Natural killer cell (primary cell): ENCODE data around the gene ARL15. TPM values are rescaled to one million over a fixed set of nuclear protein-coding genes. Genes with fewer than 3 reads are reported as not detected.

ENCODE experiments used
- ATAC-seq, 3 donors: fragments of 150-1000 bp in 2 of 3; fragments of 200-7000 bp in 1 of 3; cut with Tn5 transposase; 1 replicate in 1 of 3; 2 replicates in 2 of 3; pipeline ENCODE4 v1.10.0; 2021; ENCODE audit warnings: mild to moderate bottlenecking in 2 of 3, moderate library complexity in 2 of 3
- DNase-seq, 2 donors: peaks; one replicate each; pipeline versions ENCODE4 v3.0.0 to v3.0.0-alpha.2; 2013 to 2021; ENCODE audit warnings: mixed read lengths in 1 of 2
- H3K27ac ChIP-seq: one replicate; pipeline ENCODE4 v1.5.1; 2013; ENCODE audit warnings: mild to moderate bottlenecking, low read length
- H3K27me3 ChIP-seq: one replicate; pipeline ENCODE4 v1.6.1; 2013; ENCODE audit warnings: low read length; ENCODE audit not compliant: control insufficient read depth, insufficient read depth
- H3K36me3 ChIP-seq: one replicate; pipeline ENCODE4 v1.6.1; 2013; ENCODE audit warnings: low read length; ENCODE audit not compliant: control insufficient read depth, insufficient read depth
- H3K4me1 ChIP-seq: one replicate; pipeline ENCODE4 v1.6.1; 2013; ENCODE audit warnings: low read length; ENCODE audit not compliant: control insufficient read depth, insufficient read depth
- H3K4me3 ChIP-seq: one replicate; pipeline ENCODE4 v1.5.1; 2013; ENCODE audit warnings: low read length
- H3K9me3 ChIP-seq: one replicate; pipeline ENCODE4 v1.6.1; 2013; ENCODE audit warnings: low read length; ENCODE audit not compliant: control insufficient read depth, insufficient read depth
- H3K27ac Mint-ChIP-seq, 2 donors: one replicate each; pipeline ENCODE4 v1.8.0; 2022; ENCODE audit warnings: mild to moderate bottlenecking in 2 of 2, mixed read lengths in 2 of 2, moderate library complexity in 1 of 2
- H3K27me3 Mint-ChIP-seq, 2 donors: one replicate each; pipeline ENCODE4 v1.8.0; 2022; ENCODE audit warnings: low read depth in 2 of 2, mixed read lengths in 2 of 2
- H3K36me3 Mint-ChIP-seq: one replicate; pipeline ENCODE4 v1.8.0; 2022; ENCODE audit warnings: mixed read lengths
- H3K4me1 Mint-ChIP-seq, 2 donors: one replicate each; pipeline ENCODE4 v1.8.0; 2022; ENCODE audit warnings: mixed read lengths in 2 of 2
- H3K4me3 Mint-ChIP-seq: one replicate; pipeline ENCODE4 v1.8.0; 2022; ENCODE audit warnings: mild to moderate bottlenecking, moderate library complexity, mixed read lengths
- H3K9me3 Mint-ChIP-seq, 2 donors: one replicate each; pipeline ENCODE4 v1.8.0; 2022; ENCODE audit warnings: mixed read lengths in 2 of 2
- CTCF ChIP-seq: fragments of 200-600 bp; IDR thresholded peaks from one replicate; pipeline ENCODE4 v1.8.0; 2022; ENCODE audit warnings: antibody characterized with exemption
- WGBS: methylation state at CpG from one replicate; pipeline ENCODE4 v1.1.7; 2013; ENCODE audit warnings: missing lambda C conversion rate; ENCODE audit not compliant: insufficient coverage; 5-methylcytosine and 5-hydroxymethylcytosine counted together
- intact Hi-C: fragments of 100-400 bp; cut with micrococcal nuclease; formaldehyde crosslinking; loops from one replicate; pipeline ENCODE4 v1.14.2; 2022
- total RNA-seq, 4 donors: library from RNA; stranded (reverse); fragments of 120-200 nt in 1 of 4; gene quantifications; one replicate each; pipeline versions ENCODE4 v1.2.3 to v1.2.4, GENCODE V29; 2013 to 2022

The ARL15 gene
- total RNA-seq, 3 donors from 2014 or later (not counting 1 experiment from before 2014, with no cell fraction given) = 28.9 to 35.1 (median 33.1) TPM

GRCh38 chr5:54307583-54307982 is 2.8 kb downstream of the ARL15 start:
- no peaks in the 10 kb centered on the region for H3K9me3 Mint-ChIP-seq
- no peak for TF ChIP-seq CTCF
- no peak overlapping the region for H3K4me3 Mint-ChIP-seq
- 93% methylated on average over 3 of the region's 3 CpGs for WGBS
- Histone ChIP-seq H3K4me3 (no peak overlapping the region), H3K4me1 (peaks cover 14% of the 10 kb centered on the region), H3K9me3 (no peaks in the 10 kb centered on the region), H3K36me3 (no peaks in the 10 kb centered on the region), H3K27me3 (no peaks in the 10 kb centered on the region), H3K27ac (no peak overlapping the region)
- no peak overlapping the region for H3K27ac Mint-ChIP-seq
- ATAC-seq (no peak), DNase-seq (no peak)
- no peaks in the 10 kb centered on the region for H3K36me3 Mint-ChIP-seq
- intact Hi-C loops = no loop called here
- no peaks in the 10 kb centered on the region for H3K27me3 Mint-ChIP-seq
- H3K4me1 Mint-ChIP-seq = peaks cover 48 to 63% of the 10 kb centered on the region in 2 donors

- peaks cover 53 to 65% of the 10 kb centered on the region in 2 donors for H3K4me1 Mint-ChIP-seq
- no peak overlapping the region for H3K27ac ChIP-seq
- H3K27ac Mint-ChIP-seq = no peak overlapping the region
These were observed 3.5 kb downstream of the ARL15 start for GRCh38 chr5:54306893-54307292.

GRCh38 chr5:54305737-54306136 is 4.6 kb downstream of the ARL15 start:
- no peak overlapping the region for H3K4me3 Mint-ChIP-seq
- no peaks in the 10 kb centered on the region for H3K27me3 Mint-ChIP-seq
- no peak for DNase-seq
- no peak for ATAC-seq
- 74% methylated on average over 2 of the region's 4 CpGs for WGBS
- no peaks in the 10 kb centered on the region for H3K9me3 Mint-ChIP-seq
- H3K4me3 ChIP-seq = no peak overlapping the region
- H3K4me1 Mint-ChIP-seq = peaks cover 53 to 65% of the 10 kb centered on the region in 2 donors
- H3K4me1 ChIP-seq = peaks cover 7% of the 10 kb centered on the region
- intact Hi-C loops = no loop called here
- H3K36me3 Mint-ChIP-seq = no peaks in the 10 kb centered on the region
- no peak overlapping the region for H3K27ac Mint-ChIP-seq
- no peak for TF ChIP-seq CTCF
- no peaks in the 10 kb centered on the region for H3K27me3 ChIP-seq
- no peak overlapping the region for H3K27ac ChIP-seq
- no peaks in the 10 kb centered on the region for H3K9me3 ChIP-seq
- no peaks in the 10 kb centered on the region for H3K36me3 ChIP-seq

More at GRCh38 chr5:54306893-54307292, 3.5 kb downstream of the ARL15 start:
- H3K27me3 ChIP-seq = no peaks in the 10 kb centered on the region
- peaks cover 10% of the 10 kb centered on the region for H3K4me1 ChIP-seq
- WGBS = 100% methylated on average over 1 of the region's 1 CpG
- no peaks in the 10 kb centered on the region for H3K36me3 ChIP-seq
- no peak for TF ChIP-seq CTCF
- ATAC-seq (no peak), DNase-seq (no peak)
- H3K4me3 Mint-ChIP-seq = no peak overlapping the region
- H3K4me3 ChIP-seq = no peak overlapping the region
- no peaks in the 10 kb centered on the region for H3K27me3 Mint-ChIP-seq
- intact Hi-C loops = no loop called here
- no peaks in the 10 kb centered on the region for H3K9me3 ChIP-seq
- H3K9me3 Mint-ChIP-seq = no peaks in the 10 kb centered on the region
- H3K36me3 Mint-ChIP-seq = no peaks in the 10 kb centered on the region

GRCh38 chr5:54304040-54304439 is 6.3 kb downstream of the ARL15 start:
- ATAC-seq = no peak
- peaks cover 49 to 64% of the 10 kb centered on the region in 2 donors for H3K4me1 Mint-ChIP-seq

More at GRCh38 chr5:54304040-54304439, 6.3 kb downstream of the ARL15 start:
- intact Hi-C loops = no loop called here
- no peaks in the 10 kb centered on the region for H3K27me3 Mint-ChIP-seq
- 86% methylated on average over 2 of the region's 2 CpGs for WGBS
- no peak for TF ChIP-seq CTCF
- Histone ChIP-seq H3K9me3 (no peaks in the 10 kb centered on the region), H3K4me3 (no peak overlapping the region), H3K27me3 (no peaks in the 10 kb centered on the region), H3K4me1 (no peaks in the 10 kb centered on the region), H3K36me3 (no peaks in the 10 kb centered on the region), H3K27ac (no peak overlapping the region)
- no peak overlapping the region for H3K4me3 Mint-ChIP-seq
- no peaks in the 10 kb centered on the region for H3K9me3 Mint-ChIP-seq
- DNase-seq = no peak
- H3K27ac Mint-ChIP-seq = no peak overlapping the region
- H3K36me3 Mint-ChIP-seq = no peaks in the 10 kb centered on the region
